Activated CD4-positive, alpha-beta T cell treated with anti-CD3 and anti-CD28 coated beads, Interleukin-2, amount 10 ng/mL, durations not matched to agents 7 days and 5 days (primary cell): Measurements from ENCODE around the gene P2RX5. TPM values are rescaled to one million over a fixed set of nuclear protein-coding genes. Genes with fewer than 3 reads are reported as not detected.

Experiments
- total RNA-seq, 2 experiments: library from RNA; stranded (reverse); gene quantifications; one replicate each; pipeline ENCODE4 v1.2.3, GENCODE V29; 2021

P2RX5 gene
- total RNA-seq, 2 experiments from 2014 or later = 33.6 to 39.4 TPM

Other genes starting within 250 kb of the P2RX5 start
- gene SPATA22, start 224.3 kb downstream of the P2RX5 start, total RNA-seq = under 1 TPM; 0.81 to 0.89 TPM
- not detected for gene ASPA, start 220.2 kb downstream of the P2RX5 start, total RNA-seq
- under 1 TPM; 0.10 to 0.27 TPM for gene TRPV3, start 138.3 kb downstream of the P2RX5 start, total RNA-seq
- gene TRPV1, start 86.7 kb downstream of the P2RX5 start, total RNA-seq = 1 to 10 TPM; 3.1 to 4.3 TPM
- 10 to 100 TPM; 11.5 to 12.3 TPM for gene SHPK, start 59.9 kb downstream of the P2RX5 start, total RNA-seq
- gene CTNS, start 59.4 kb downstream of the P2RX5 start, total RNA-seq = 10 to 100 TPM; 10.3 TPM
- 10 to 100 TPM; 17.4 to 18.4 TPM for gene TAX1BP3, start 27.6 kb downstream of the P2RX5 start, total RNA-seq
- gene EMC6, start 27.3 kb downstream of the P2RX5 start, total RNA-seq = 10 to 100 TPM; 34.8 to 37.3 TPM
- gene HASPIN, start 27.7 kb upstream of the P2RX5 start, total RNA-seq = 10 to 100 TPM; 27.6 to 31.2 TPM
- gene ITGAE, start 105.0 kb upstream of the P2RX5 start, total RNA-seq = 10 to 100 TPM; 18.3 to 20.9 TPM
- gene NCBP3, start 150.1 kb upstream of the P2RX5 start, total RNA-seq = 10 to 100 TPM; 43.6 to 43.7 TPM
- gene CAMKK1, start 196.9 kb upstream of the P2RX5 start, total RNA-seq = 1 to 10 TPM; 3.4 to 4.0 TPM
- gene P2RX1, start 220.3 kb upstream of the P2RX5 start, total RNA-seq = under 1 TPM in 1 of 2 experiments, not detected in 1; 0.12 TPM